NOMO-1 treated with dmso at 0.1 percent for 144 hours (cell line): ENCODE data around the gene DEFB129.
"Not testable (repeated sequence)": the region's sequence is repeated elsewhere in the genome, so short reads cannot be mapped to it uniquely, and the experiment has no call there.

Source experiments
- DNase-seq: peaks from one replicate; lab custom pipeline; 2025; ENCODE audit not compliant: unreplicated experiment; lab: John Stamatoyannopoulos, UW

DEFB129 gene

DNA sequence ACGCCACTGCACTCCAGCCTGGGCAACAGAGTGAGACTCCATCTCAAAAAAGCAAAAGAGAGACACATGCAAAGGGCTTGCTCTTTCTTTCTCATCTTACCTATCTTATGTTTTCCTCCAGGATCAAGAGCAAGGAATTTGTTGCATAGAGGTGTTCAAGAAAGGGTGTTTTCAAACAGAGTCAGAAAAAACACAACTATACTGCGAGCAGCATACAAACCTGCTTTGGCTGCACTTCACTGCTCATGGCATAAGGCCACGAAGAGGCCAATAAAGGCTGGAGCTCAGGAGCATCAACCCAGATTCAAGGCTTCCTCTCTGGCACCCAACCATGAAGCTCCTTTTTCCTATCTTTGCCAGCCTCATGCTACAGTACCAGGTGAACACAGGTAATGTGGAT, at the start of gene DEFB129:
TSS of gene DEFB129 (plus strand) at position 301 of the 400 bp plus-strand sequence. CDS start at position 332, 31 bp downstream.
- no peak for DNase-seq

DNA sequence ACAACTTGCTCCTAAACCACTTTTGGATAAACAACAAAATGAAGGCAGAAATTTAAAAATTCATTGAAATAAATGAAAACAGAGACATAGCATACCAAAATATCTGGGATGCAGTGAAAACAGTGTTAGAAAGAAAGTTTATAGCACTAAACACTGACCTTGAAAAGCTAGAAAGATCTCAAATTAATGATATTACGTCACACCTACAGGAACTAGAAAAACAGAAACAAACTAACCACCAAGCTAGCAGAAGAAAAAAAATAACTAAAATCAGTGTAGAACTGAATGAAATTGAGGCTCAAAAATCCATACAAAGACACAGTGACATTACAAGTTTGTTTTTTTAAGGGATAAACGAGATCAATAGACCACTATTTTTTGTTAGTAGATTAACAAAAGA, 42.8 kb upstream of the DEFB129 start:
- no peak for DNase-seq

GRCh38 chr20:187733-188132, 39.3 kb upstream of the DEFB129 start:
- DNase-seq, result no peak

- DNase-seq, result no peak
Observed at GRCh38 chr20:189611-190010, 37.4 kb upstream of the DEFB129 start, which contains the start of gene DEFB128. TSS of gene DEFB128 (minus strand) at chr20:189711. CDS start at chr20:189623, 88 bp downstream.

- no peak for DNase-seq
Observed at GRCh38 chr20:198225-198624, 28.8 kb upstream of the DEFB129 start.

- no peak for DNase-seq
Observed at GRCh38 chr20:199996-200395, 27.1 kb upstream of the DEFB129 start.

DNA sequence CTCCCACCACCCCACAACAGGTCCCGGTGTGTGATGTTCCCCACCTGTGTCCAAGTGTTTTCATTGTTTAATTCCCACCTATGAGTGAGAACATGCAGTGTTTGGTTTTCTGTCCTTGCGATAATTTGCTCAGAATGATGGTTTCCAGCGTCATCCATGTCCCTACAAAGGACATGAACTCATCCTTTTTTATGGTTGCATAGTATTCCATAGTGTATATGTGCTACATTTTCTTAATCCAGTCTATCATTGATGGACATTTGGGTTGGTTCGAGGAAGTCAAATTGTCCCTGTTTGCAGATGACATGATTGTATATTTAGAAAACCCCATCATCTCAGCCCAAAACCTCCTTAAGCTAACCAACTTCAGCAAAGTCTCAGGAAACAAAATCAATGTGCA, 23.4 kb upstream of the DEFB129 start:
- not testable (repeated sequence) for DNase-seq

DNA sequence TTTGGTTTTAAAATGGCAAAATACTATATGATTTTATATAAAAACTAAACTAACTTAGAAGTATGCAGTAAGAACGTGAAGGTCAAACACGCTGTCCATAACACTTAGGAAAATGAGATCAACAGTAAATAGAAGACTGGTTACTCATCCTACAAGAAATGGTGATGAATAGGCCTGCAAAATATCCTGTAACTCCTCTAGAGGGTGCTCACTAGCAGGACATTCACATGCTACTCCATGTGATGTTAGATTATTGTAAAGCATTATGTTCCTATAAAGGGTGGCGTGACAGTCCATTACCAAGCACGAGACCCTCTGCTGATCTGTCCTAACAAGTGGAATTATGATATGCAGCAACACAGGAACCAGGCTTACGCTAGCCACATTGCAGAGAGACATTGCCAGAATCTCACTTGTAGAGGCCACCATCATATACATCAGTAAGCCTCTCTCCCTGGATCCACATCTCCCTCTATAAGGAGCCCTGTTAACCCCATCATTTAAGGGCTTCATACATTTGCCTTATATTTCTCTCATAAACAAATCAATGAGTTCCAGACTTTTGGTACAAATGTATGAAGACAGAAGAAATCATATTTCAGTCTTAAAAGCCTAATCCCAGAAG, 18.0 kb upstream of the DEFB129 start:
- DNase-seq, result peak; percentile 2

GRCh38 chr20:210809-211502, 16.1 kb upstream of the DEFB129 start:
- no peak for DNase-seq

DNA sequence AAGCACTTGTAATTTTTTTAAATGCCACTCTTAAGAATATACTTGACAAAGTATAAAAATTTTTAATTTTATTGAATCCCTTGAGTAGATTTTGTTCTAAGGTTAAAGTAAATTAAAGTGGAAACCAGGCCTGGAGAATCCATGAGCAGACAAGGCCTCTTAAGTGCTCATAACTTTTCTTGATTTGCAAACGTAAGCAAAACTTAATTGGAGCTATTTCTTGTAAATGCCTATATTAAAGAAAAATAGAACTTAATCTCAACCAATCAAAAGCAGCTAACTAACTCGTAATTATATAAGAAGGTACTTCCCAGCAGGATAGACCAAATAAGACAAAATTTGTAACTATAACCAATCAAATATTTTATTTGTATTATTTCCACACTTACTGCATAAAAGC, 12.7 kb upstream of the DEFB129 start:
- no peak for DNase-seq

DNA sequence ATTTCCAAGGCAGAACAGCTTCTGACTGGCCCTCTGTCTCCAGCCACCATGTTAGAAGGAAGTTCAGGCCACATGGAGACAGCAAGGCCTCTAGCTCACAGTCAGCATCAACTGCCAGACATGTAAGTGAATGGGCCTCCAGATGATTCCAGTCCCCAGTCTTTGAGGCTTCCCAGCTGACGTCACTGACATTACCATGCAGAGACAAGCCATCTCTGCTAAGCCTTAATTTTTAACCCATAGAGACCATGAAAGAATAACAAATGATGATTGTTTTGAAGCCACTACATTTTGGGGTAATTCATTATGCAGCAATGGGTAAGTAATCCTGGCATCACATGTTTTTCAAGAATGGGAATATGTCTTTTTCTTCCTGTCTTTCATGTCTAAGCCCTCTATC, 11.3 kb upstream of the DEFB129 start:
- DNase-seq, result no peak

- DNase-seq, result no peak
Observed at GRCh38 chr20:217266-217665, 9.8 kb upstream of the DEFB129 start.

DNA sequence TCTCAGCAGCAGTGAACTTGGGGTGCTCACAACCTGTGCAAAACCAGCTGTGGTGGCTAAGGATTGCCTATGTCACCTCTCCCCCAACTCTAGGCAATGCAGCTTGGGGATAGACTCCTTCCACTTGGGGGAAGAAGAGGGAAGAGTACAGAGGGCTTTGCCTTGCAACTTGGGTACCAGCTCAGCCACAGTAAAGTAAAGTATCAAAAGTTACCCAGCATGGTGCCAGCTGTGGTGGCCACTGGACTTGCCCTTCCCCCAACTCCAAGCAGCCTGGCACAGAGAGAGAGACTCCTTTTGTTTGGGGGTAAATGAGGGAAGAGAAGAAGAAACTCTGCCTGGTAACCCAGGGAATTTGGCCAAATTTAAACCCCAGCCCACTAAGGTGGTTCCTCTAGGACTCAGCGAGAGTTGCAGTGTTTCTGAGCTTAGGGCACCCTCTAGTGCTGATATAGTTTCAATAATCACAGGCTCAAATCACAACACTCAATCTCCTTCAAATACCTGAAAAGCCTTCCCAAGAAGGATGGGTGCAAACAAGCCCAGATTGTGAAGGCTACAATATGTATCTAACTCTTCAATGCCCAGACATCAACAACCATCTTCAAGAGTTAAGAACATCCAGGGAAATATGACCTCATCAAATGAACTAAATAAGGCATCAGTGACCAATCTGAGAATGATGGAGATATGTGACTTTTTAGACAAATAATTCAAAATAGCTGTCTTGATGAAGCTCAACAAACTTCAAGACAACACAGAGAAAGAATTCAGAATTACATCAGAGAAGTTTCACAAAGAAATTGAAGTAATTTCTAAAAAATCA, 7.6 kb upstream of the DEFB129 start:
- no peak for DNase-seq

DNA sequence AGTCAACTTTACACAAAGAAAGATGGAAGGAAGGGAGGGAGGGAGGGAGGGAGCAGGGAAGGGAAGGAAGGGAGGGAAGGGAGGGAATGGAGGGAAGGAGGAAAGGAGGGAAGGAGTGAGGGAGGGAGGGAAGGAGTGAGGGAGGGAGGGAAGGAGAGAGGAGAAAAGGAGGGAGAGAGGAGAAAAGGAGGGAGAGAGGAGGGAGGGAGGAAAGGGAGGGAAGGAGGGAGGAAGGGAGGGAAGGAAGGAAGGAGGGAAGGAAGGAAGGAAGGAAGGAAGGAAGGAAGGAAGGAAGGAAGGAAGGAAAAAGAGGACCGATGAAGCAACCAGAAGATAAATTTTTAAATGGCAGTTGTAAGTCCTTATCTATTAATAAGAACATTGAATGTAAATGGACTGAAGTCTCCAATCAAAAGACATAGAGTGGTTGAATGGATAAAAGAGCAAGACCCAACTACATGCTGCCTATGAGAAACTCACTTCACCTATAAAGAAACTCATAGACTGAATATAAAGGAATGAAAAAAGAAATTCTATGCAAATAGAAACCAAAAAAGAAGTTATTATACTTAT, 5.7 kb upstream of the DEFB129 start:
- DNase-seq, result no peak

DNA sequence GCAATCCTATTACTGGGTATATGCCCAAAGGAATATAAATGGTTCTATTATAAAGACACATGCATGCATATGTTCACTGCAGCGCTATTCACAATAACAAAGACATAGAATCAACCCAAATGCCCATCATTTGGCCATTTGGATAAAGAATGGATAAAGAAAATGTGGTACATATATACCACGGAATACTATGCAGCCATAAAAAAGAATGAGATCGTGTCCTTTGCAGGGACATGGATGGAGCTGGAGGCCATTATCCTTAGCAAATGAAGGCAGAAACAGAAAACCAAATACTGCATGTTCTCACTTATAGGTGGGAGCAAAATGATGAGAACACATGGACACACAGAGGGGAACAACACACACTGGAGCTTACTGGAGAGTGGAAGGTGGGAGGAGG, 1.2 kb upstream of the DEFB129 start:
- not testable (repeated sequence) for DNase-seq

- DNase-seq, result peak; percentile 45
Observed at GRCh38 chr20:227439-228105, 514 bp downstream of the DEFB129 start.

DNA sequence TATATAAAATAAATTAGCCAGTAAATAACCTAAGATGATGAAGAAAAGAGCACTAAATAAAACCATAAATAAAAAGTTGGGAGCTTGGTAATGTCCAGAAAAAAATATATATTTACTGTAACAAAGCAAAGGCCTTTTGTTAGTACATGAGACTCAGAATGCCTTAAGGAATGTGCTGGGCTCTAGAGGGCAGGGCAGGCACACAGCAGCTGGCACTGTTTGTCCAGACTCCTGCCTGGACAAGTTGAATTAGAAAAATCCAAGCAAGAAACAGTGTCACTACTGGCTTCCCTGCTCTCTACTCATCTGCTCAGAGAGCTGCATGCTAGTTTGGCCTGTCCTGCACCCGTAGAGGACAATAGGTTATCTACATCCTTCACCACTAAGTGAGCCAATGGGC, 8.8 kb downstream of the DEFB129 start:
- no peak for DNase-seq

- DNase-seq, result peak; percentile 53
Observed at GRCh38 chr20:237489-237888, 10.4 kb downstream of the DEFB129 start.

- DNase-seq, result no peak
Observed at GRCh38 chr20:237929-238328, 10.9 kb downstream of the DEFB129 start.

DNA sequence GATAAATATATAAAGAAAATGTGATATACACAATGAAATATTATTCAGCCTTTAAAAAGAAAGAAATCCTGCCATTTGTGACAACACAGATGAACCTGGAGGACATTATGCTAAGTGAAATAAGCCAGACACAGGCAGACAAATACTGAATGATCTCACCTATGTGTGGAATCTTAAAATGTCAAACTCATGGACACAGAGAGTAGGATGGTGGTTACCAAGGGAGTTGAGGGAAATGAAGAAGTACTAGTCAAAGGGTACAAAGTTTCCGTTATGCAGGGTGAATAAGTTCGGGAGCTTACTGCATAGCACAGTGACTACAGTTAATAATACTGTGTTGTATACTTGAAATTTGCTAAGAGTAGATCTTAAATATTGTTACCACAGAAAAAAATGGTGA, 15.8 kb downstream of the DEFB129 start:
- no peak for DNase-seq

GRCh38 chr20:251354-251753, 24.3 kb downstream of the DEFB129 start:
- DNase-seq, result no peak
